ENCODE results near the gene LMBRD1. TPM values are rescaled to one million over a fixed set of nuclear protein-coding genes. Genes with fewer than 3 reads are reported as not detected.

Gene LMBRD1
- total RNA-seq, 1 experiment from 2014 or later: 17.0 TPM

GRCh38 chr6:69650703-69651102 is 146.1 kb downstream of the LMBRD1 start:
- Histone ChIP-seq H2BK20ac (ENCODE audit: low read depth, low read length, poor library complexity, severe bottlenecking) (no peak overlapping the region), H2AK5ac (ENCODE audit: insufficient read length, low read length) (no peak overlapping the region), H4K8ac (replicated peaks; ENCODE audit: insufficient read length, low read depth, low read length) (no peak overlapping the region), H3K56ac (ENCODE audit: insufficient read length, low read depth, low read length) (no peak overlapping the region), H3K9ac (ENCODE audit: extremely low read depth, insufficient read length, low read length) (no peak overlapping the region), H2AFZ (ENCODE audit: low read length) (no peak overlapping the region), H3K9me3 (ENCODE audit: control insufficient read depth, low read depth, low read length) (no peaks in the 10 kb centered on the region), H4K5ac (ENCODE audit: insufficient read length, low read depth, low read length) (no peak overlapping the region), H3K4ac (ENCODE audit: low read depth, low read length) (no peak overlapping the region), H3K14ac (ENCODE audit: insufficient read depth, low read length) (no peak overlapping the region), H3T11ph (ENCODE audit: low read length) (no peak overlapping the region), H3K4me2 (ENCODE audit: insufficient read depth, insufficient read length, low read length) (no peak overlapping the region), H3K27ac (ENCODE audit: insufficient read length, low read depth, low read length) (no peak overlapping the region), H3K27me3 (ENCODE audit: insufficient read depth, low read length) (no peaks in the 10 kb centered on the region), H2BK120ac (ENCODE audit: low read depth, low read length, poor library complexity, severe bottlenecking) (no peak overlapping the region), H3K23ac (ENCODE audit: insufficient read length, low read depth, low read length) (no peak overlapping the region), H4K91ac (ENCODE audit: insufficient read length, low read depth, low read length) (no peak overlapping the region), H3K4me1 (ENCODE audit: insufficient read depth, low read length) (no peaks in the 10 kb centered on the region; the same call in 1 of the 2 replicates), H3K79me2 (ENCODE audit: insufficient read depth, low read length) (no peaks in the 10 kb centered on the region), H2BK15ac (ENCODE audit: low read depth, low read length) (no peak overlapping the region), H4K20me1 (ENCODE audit: control insufficient read depth, insufficient read depth, insufficient read length) (no peaks in the 10 kb centered on the region), H3K23me2 (ENCODE audit: insufficient read length, low read depth, low read length, poor library complexity, severe bottlenecking) (no peaks in the 10 kb centered on the region), H2BK12ac (ENCODE audit: insufficient read length, low read depth, low read length) (no peak overlapping the region), H3K18ac (ENCODE audit: insufficient read length, low read depth, low read length) (no peak overlapping the region), H2BK5ac (ENCODE audit: insufficient read length, low read length) (no peak overlapping the region), H3K79me1 (ENCODE audit: insufficient read depth, low read depth, low read length, poor library complexity, severe bottlenecking) (no peaks in the 10 kb centered on the region)
- no peak for DNase-seq
- H3K27ac Mint-ChIP-seq: no peak overlapping the region
- peaks cover 6 to 8% of the 10 kb centered on the region in 2 experiments for H3K4me1 Mint-ChIP-seq
- no peak overlapping the region for H3K4me3 Mint-ChIP-seq
- no peaks in the 10 kb centered on the region for H3K27me3 Mint-ChIP-seq (ENCODE audit: low read depth)
- no peaks in the 10 kb centered on the region; a peak in 1 of 5 replicates for H3K9me3 Mint-ChIP-seq
- no peak for TF ChIP-seq CTCF (conservative IDR thresholded peaks at IDR 0.05)
- peaks cover 0 to 4% (median 0%) of the 10 kb centered on the region in 3 experiments; a peak in 3 of 7 replicates for H3K36me3 Mint-ChIP-seq (ENCODE audit: insufficient read depth in 1 of 3, low read depth in 3 of 3)

All from H9 (cell line).